BE2C (cell line): Measurements from ENCODE around the gene MTX3. TPM values are rescaled to one million over a fixed set of nuclear protein-coding genes. Genes with fewer than 3 reads are reported as not detected.

Experiments used
- DNase-seq: peaks from one replicate; pipeline ENCODE4 v3.0.0-alpha.2; 2020
- H3K27me3 ChIP-seq: fragments of 250-450 bp; sonication (Bioruptor Pico); 2 replicates; pipeline ENCODE4 v1.5.1; 2020; ENCODE audit warnings: mild to moderate bottlenecking
- H3K36me3 ChIP-seq: fragments of 250-450 bp; sonication (Bioruptor Pico); 2 replicates; pipeline ENCODE4 v1.5.1; 2020; ENCODE audit warnings: mild to moderate bottlenecking
- H3K4me1 ChIP-seq: fragments of 250-450 bp; sonication (Bioruptor Pico); 2 replicates; pipeline ENCODE4 v1.5.1; 2020
- H3K4me3 ChIP-seq: 2 replicates; pipeline ENCODE4 v1.5.1; 2011; ENCODE audit warnings: low read depth, low read length
- H3K9me3 ChIP-seq: fragments of 250-450 bp; sonication (Bioruptor Pico); 2 replicates; pipeline ENCODE4 v1.5.1; 2020
- polyA plus RNA-seq: library from polyadenylated mRNA; unstranded; fragments of >200 nt; gene quantifications from one replicate; pipeline ENCODE4 v1.2.1, GENCODE V29; 2012; ENCODE audit warnings: low read depth, missing spikeins; ENCODE audit not compliant: insufficient read length, insufficient read depth
- TF ChIP-seq, protein P1 (sequence below): IDR thresholded peaks from 2 replicates; pipeline ENCODE4 v1.5.1; 2012; ENCODE audit warnings: mild to moderate bottlenecking, low read depth, low read length

MTX3 gene
- 3.2 TPM for polyA plus RNA-seq

DNA sequence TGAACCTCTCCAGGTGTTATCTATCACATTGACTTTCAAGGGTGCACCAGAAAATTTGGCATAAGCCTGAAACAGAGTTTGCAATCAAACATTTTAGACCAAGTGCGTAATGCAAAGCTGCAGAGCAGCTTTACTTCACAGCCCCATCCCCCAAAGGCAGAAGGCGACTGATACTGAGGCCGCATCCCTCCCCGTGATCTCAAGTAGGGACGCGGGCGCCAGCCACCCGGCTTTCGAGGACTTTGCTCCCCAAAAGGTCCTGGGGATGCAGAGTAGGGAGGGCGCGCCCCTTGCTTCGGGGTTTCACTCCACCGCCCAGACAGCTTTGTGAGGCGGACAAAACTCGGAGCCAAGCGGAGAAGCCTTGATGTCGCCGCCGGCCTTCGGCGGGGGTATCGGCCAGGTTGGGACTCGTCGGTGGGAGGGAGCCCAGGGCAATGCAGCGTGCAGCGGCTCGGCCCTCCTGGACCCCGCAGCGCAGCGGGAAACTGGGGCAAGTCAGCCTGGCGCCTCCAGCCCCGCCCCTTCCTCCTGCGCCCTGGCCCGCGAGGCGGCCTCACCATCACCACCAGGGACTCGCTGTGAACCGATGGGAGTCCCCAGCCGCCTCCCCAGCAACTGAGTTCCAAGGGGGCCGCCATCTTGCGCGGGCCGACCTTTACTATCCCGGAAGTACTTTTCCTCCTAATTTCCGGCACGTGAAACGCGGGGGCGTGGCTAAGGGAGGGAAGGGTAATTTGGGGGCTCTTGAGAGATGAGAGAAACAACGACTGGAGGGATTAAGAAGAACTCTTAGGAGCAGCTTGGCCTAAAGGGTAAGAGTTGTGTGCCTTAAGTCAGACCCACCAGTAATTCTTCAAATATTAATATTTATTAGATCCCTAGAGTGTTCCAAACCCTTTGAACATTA is at the start of gene MTX3:
TSS of gene MTX3 (minus strand) at position 665 of the 910 bp plus-strand sequence. CDS start at position 641, 24 bp downstream.
- DNase-seq, result peak; percentile 91
- TF ChIP-seq, protein P1, sequence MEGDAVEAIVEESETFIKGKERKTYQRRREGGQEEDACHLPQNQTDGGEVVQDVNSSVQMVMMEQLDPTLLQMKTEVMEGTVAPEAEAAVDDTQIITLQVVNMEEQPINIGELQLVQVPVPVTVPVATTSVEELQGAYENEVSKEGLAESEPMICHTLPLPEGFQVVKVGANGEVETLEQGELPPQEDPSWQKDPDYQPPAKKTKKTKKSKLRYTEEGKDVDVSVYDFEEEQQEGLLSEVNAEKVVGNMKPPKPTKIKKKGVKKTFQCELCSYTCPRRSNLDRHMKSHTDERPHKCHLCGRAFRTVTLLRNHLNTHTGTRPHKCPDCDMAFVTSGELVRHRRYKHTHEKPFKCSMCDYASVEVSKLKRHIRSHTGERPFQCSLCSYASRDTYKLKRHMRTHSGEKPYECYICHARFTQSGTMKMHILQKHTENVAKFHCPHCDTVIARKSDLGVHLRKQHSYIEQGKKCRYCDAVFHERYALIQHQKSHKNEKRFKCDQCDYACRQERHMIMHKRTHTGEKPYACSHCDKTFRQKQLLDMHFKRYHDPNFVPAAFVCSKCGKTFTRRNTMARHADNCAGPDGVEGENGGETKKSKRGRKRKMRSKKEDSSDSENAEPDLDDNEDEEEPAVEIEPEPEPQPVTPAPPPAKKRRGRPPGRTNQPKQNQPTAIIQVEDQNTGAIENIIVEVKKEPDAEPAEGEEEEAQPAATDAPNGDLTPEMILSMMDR, result no peak
- Histone ChIP-seq H3K36me3 (peaks cover 16% of the 10 kb centered on the region), H3K27me3 (no peaks in the 10 kb centered on the region), H3K9me3 (no peaks in the 10 kb centered on the region), H3K4me1 (no peaks in the 10 kb centered on the region; the same call in 1 of the 2 replicates), H3K4me3 (peak within 1 kb of the TSS; percentile 93)

- no peak overlapping the region for H3K4me3 ChIP-seq
- TF ChIP-seq, protein P1, result no peak
- peaks cover 87% of the 10 kb centered on the region for H3K27me3 ChIP-seq
- no peaks in the 10 kb centered on the region for H3K4me1 ChIP-seq
- DNase-seq, result no peak
- no peaks in the 10 kb centered on the region; the same call in 1 of the 2 replicates for H3K36me3 ChIP-seq
- no peaks in the 10 kb centered on the region for H3K9me3 ChIP-seq
Measured at GRCh38 chr5:80039650-80040049, 48.6 kb upstream of the MTX3 start.

DNA sequence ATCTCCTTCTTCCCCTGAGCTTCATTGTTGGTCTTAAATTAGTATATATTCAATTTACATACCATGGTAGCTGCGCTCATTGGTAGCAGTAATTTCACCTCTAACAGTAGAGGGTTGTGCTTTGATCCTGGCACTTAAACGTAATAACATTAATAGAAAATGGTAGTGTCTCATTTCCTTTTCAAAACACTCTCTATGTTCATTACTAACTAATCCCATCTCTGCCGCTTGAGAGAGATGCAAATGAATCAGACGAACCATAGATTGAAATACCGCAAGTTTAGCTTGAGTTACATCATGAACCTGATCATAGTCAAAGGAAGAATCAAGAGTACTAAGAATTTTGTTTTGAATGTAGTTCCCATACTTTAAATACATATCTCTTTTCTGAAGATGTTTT is 46.3 kb upstream of the MTX3 start:
- Histone ChIP-seq H3K36me3 (no peaks in the 10 kb centered on the region; the same call in 1 of the 2 replicates), H3K27me3 (peaks cover 96% of the 10 kb centered on the region), H3K4me3 (no peak overlapping the region), H3K9me3 (no peaks in the 10 kb centered on the region), H3K4me1 (no peaks in the 10 kb centered on the region)
- DNase-seq, result no peak
- TF ChIP-seq, protein P1, result no peak

GRCh38 chr5:80036615-80037014 is 45.6 kb upstream of the MTX3 start:
- no peak overlapping the region for H3K4me3 ChIP-seq
- no peaks in the 10 kb centered on the region; the same call in 1 of the 2 replicates for H3K36me3 ChIP-seq
- H3K27me3 ChIP-seq, result peaks cover 88% of the 10 kb centered on the region
- TF ChIP-seq, protein P1, result no peak
- H3K4me1 ChIP-seq, result no peaks in the 10 kb centered on the region
- no peaks in the 10 kb centered on the region for H3K9me3 ChIP-seq
- DNase-seq, result no peak

DNA sequence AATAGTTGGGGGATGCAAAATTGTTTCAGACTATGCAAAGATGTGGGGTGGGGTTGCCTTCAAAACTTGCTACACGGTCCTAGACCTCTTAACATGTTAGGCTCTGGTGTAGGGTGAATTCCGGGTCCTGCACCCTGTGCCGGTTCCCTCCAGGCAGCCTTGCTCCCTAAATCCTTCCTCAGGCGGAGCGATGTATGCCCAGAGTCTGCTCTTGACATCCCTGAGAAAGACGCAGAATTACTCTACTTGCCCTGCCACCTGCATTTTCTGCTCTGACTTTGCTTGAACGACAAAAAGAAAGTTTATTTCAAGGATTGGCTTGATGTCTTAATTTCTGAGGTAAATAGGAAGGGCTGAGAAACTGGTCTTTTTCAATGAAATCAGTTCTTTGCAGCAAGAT is 44.8 kb upstream of the MTX3 start:
- H3K4me1 ChIP-seq, result no peaks in the 10 kb centered on the region
- no peaks in the 10 kb centered on the region; the same call in 1 of the 2 replicates for H3K36me3 ChIP-seq
- no peak for DNase-seq
- TF ChIP-seq, protein P1, result no peak
- no peaks in the 10 kb centered on the region for H3K9me3 ChIP-seq
- no peak overlapping the region for H3K4me3 ChIP-seq
- H3K27me3 ChIP-seq, result peaks cover 81% of the 10 kb centered on the region
